Stimulated activated CD4-positive, alpha-beta T cell treated with anti-CD3 and anti-CD28 coated beads, TNF-alpha, amount 100 ng/mL, for 4 hours (primary cell): ENCODE data around the gene ITGA11.
A peak's percentile ranks its signal among the peaks of the same experiment; 100 is the strongest.

ENCODE experiments used
- DNase-seq, 3 experiments: peaks; one replicate each; pipeline ENCODE4 v3.0.0-alpha.2; 2020; ENCODE audit warnings: low read depth in 3 of 3

ITGA11 gene

GRCh38 chr15:68289621-68290352, 142.2 kb downstream of the ITGA11 start:
- DNase-seq, result no peak

GRCh38 chr15:68289057-68289456, 142.9 kb downstream of the ITGA11 start:
- no peak for DNase-seq

GRCh38 chr15:68286256-68286655, 145.7 kb downstream of the ITGA11 start:
- DNase-seq, result no peak

- DNase-seq, result no peak
Observed at GRCh38 chr15:68285259-68285980, 146.5 kb downstream of the ITGA11 start.

- DNase-seq, result no peak
Observed at GRCh38 chr15:68284616-68285258, 147.2 kb downstream of the ITGA11 start.

- no peak for DNase-seq
Observed at GRCh38 chr15:68283401-68283800, 148.6 kb downstream of the ITGA11 start.

GRCh38 chr15:68281008-68281407, 151.0 kb downstream of the ITGA11 start:
- no peak for DNase-seq

GRCh38 chr15:68279779-68280753, 151.9 kb downstream of the ITGA11 start:
- no peak for DNase-seq

GRCh38 chr15:68278595-68279405, 153.2 kb downstream of the ITGA11 start:
- no peak for DNase-seq

- DNase-seq, result peak in 1 of 3 experiments; percentile 52
Observed at GRCh38 chr15:68278345-68278594, 153.7 kb downstream of the ITGA11 start.

- peak; percentile 77 to 78 (median 77) for DNase-seq
Observed at GRCh38 chr15:68277603-68278344, 154.2 kb downstream of the ITGA11 start, which contains the start of gene FEM1B. Gene FEM1B, plus strand, starts transcription at chr15:68277745. Its CDS starts 673 bp downstream, at chr15:68278418.

GRCh38 chr15:68277131-68277602, 154.8 kb downstream of the ITGA11 start:
- no peak for DNase-seq

- no peak for DNase-seq
Observed at GRCh38 chr15:68276668-68277067, 155.3 kb downstream of the ITGA11 start.

- DNase-seq, result no peak
Observed at GRCh38 chr15:68275165-68275746, 156.7 kb downstream of the ITGA11 start.

- DNase-seq, result no peak
Observed at GRCh38 chr15:68274201-68274848, 157.6 kb downstream of the ITGA11 start.

- no peak for DNase-seq
Observed at GRCh38 chr15:68272721-68273271, 159.2 kb downstream of the ITGA11 start.

- no peak for DNase-seq
Observed at GRCh38 chr15:68271854-68272471, 160.0 kb downstream of the ITGA11 start.

- no peak for DNase-seq
Observed at GRCh38 chr15:68268405-68268804, 163.6 kb downstream of the ITGA11 start.
